Astrocyte of the spinal cord (primary cell): ENCODE measurements around the gene GATA6.

ENCODE experiments used
- DNase-seq: peaks from one replicate; pipeline ENCODE4 v3.0.0; 2011; ENCODE audit warnings: low read depth, low spot score
- H3K4me3 ChIP-seq: 2 replicates; pipeline ENCODE4 v1.5.1; 2011; ENCODE audit warnings: low read depth, mild to moderate bottlenecking, low read length, moderate library complexity
- in situ Hi-C: cut with HindIII; loops from 2 replicates; pipeline ENCODE4 v1.10.0; 2017; ENCODE audit warnings: low sequenced_read_pairs
- TF ChIP-seq, protein P1 (sequence below): IDR thresholded peaks from 2 replicates; pipeline ENCODE4 v1.5.1; 2012; ENCODE audit warnings: low read depth, mild to moderate bottlenecking, low read length, inconsistent platforms

Gene GATA6

DNA sequence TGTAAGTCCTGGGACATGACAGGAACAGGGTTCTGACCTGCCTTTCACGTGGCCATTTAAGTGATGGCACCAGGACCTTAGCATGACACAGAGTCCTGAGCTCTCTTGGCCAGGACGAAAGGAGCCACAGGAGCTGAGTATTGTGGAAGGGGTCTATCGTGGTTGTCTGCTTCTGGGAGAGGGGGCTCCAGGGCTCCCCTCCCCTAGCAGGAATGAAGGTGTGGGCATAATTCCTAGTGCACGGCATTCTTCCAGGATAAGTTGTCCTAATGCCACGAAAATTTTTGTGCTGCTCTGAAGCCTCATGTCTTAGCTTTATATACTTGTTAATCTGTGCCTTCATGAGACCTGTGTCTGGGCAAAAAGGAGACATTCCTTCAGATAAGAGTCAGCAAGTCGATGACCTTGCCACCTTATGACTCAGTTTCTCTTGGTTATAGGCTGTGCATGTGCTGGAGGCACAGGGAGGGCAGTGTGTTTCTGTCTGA is 17.1 kb downstream of the GATA6 start:
- TF ChIP-seq, protein P1, sequence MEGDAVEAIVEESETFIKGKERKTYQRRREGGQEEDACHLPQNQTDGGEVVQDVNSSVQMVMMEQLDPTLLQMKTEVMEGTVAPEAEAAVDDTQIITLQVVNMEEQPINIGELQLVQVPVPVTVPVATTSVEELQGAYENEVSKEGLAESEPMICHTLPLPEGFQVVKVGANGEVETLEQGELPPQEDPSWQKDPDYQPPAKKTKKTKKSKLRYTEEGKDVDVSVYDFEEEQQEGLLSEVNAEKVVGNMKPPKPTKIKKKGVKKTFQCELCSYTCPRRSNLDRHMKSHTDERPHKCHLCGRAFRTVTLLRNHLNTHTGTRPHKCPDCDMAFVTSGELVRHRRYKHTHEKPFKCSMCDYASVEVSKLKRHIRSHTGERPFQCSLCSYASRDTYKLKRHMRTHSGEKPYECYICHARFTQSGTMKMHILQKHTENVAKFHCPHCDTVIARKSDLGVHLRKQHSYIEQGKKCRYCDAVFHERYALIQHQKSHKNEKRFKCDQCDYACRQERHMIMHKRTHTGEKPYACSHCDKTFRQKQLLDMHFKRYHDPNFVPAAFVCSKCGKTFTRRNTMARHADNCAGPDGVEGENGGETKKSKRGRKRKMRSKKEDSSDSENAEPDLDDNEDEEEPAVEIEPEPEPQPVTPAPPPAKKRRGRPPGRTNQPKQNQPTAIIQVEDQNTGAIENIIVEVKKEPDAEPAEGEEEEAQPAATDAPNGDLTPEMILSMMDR, result no peak
- no peak for DNase-seq
- H3K4me3 ChIP-seq, result no peak overlapping the region
- in situ Hi-C loops, result no loop called here

DNA sequence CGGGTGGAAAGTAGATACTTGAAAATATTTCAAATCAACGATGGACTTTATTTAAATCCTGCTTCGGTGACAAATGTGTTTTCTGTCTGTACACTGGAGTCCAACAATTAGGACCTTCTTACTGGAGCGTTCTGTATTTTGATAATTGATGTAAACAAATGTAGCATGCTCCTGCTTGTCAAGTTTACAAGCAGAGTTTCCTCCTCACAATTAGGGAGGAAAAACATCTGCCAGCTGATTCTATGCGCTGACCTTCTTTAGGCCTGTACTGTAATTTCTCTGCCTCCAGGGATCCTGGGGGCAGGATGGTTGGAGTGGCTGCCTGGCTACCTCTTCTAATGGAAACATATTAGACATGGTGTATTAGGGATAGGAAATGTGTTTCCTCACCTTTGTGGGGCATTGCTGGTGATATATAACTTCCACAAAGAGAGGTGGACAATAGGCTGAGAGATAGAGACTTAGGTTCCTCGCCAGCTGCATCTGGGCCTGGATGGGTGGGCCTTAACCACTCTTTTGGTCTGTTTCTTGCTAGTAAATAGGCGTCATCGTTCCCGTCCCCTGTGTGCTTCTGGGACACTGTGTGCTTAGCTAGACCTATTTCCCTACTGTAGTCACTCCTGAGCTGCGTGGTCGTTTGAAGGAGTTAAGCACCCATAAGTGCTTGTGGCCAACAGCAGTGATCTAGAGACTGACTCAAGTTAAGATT is 19.3 kb downstream of the GATA6 start:
- in situ Hi-C loops, result no loop called here

DNA sequence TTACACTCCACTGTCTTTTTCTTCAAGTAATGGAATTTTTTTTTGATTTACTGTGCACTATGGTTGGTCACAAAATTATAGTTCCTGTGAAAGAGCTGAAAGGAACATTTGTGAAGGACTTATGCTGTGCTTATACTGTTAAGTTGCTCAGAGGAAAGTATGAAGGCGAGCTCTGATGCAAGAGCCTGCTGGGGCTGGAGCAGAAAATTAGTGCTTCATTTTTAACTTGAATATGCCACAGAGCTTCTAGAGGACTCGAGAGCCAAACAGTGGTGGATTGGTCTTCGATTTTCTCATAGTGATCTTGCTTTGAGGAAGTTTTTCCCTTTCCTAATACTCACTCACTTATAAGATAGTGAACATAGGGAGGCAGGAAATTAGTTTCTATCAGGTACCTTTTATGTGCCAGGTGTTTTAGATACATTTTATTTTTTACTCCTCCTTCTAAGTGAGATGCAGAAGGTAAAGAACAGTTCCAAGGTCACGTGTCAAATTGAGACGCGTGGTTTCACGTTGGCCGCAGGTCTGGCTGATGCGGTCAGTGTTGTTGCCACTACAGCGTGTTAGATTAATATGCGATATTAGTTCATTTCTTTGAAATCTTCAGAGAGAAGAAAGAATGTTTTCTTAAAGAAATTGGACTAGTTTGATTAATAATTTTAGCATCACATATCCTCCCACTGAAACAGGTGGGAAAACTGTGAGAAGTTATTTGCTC is 20.2 kb downstream of the GATA6 start:
- DNase-seq, result no peak
- TF ChIP-seq, protein P1, result no peak
- H3K4me3 ChIP-seq, result no peak overlapping the region
- in situ Hi-C loops, result no loop called here

More for the DNA sequence above, 19.3 kb downstream of the GATA6 start:
- TF ChIP-seq, protein P1, result no peak
- no peak overlapping the region for H3K4me3 ChIP-seq
- DNase-seq, result no peak

DNA sequence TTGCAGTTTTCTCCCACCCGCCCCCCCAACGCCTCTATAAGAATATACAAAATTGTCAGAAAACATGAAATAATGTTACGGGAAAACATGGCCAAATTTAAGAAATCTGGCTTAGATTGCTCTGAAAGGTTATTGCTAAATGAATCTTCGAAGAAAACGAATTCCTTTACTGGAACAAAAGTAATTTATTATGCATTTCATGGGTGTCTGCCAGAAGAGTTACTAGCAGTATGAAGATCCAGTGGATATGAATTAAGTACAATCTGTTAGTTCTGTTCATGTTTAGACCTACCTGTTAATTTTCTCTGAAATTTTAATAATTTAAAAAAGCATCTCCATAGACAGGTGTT is 21.9 kb downstream of the GATA6 start:
- no peak overlapping the region for H3K4me3 ChIP-seq
- DNase-seq, result no peak
- TF ChIP-seq, protein P1, result no peak
- in situ Hi-C loops, result no loop called here

DNA sequence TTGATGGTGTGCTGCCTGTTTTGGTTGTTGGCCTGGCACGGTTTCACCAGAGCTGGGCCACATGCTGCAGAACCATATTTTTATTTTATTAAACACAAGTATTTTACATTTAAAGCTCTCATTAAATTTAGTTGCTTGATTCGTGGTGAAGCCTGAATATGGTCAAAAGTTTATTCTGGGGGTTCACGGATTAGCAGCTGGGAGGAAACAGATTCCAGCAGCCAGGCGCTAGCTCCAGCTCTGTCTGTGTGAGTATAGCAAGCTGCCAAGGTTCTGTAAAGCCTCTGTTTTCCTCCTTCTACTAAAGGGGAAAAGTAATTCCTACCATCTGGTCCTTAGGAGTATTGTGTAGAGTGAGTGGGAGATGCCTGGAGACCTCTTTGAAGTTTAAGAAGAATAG is 22.5 kb downstream of the GATA6 start:
- no peak for DNase-seq
- in situ Hi-C loops, result no loop called here
- H3K4me3 ChIP-seq, result no peak overlapping the region
- TF ChIP-seq, protein P1, result no peak

DNA sequence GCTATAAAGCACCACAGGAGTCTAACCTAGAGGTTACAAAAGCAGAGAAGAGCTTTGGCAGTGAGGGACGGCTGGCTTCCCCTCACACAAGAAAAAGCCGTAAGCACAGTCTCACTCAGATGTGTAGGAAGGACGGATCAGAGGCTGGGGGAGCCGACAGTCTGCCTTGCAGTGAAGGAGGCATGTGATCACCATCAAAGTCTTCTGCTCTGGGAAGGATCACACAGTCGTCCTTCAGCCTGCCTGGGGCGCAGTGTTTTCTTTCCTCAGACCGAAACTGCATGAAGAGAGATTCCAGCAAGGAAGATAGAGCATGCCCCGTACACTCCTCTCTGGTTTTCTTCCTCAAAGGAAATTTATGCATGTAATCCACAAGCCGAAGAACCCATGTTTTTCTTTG is 24.1 kb downstream of the GATA6 start:
- TF ChIP-seq, protein P1, result no peak
- in situ Hi-C loops, result no loop called here
- DNase-seq, result peak; percentile 86
- H3K4me3 ChIP-seq, result no peak overlapping the region
